Smooth muscle cell (in vitro differentiated cells): ENCODE results near the gene CAMK4. TPM values are rescaled to one million over a fixed set of nuclear protein-coding genes. Genes with fewer than 3 reads are reported as not detected.
A peak's percentile ranks its signal among the peaks of the same experiment; 100 is the strongest.

Source experiments
- DNase-seq: peaks from one replicate; lab custom pipeline; 2025; ENCODE audit not compliant: unreplicated experiment; lab: John Stamatoyannopoulos, UW
- H2AFZ ChIP-seq: fragments of 200-600 bp; sonication (generic); 2 replicates; pipeline ENCODE4 v1.6.0; 2016; ENCODE audit warnings: antibody characterized with exemption, low read depth, mild to moderate bottlenecking
- H3F3A ChIP-seq: fragments of 200-600 bp; sonication (generic); 2 replicates; pipeline ENCODE4 v1.6.0; 2017; ENCODE audit warnings: antibody characterized with exemption, low read depth
- H3K27ac ChIP-seq: fragments of 200-600 bp; sonication (generic); 2 replicates; pipeline ENCODE4 v1.5.1; 2016; ENCODE audit warnings: low read depth, mild to moderate bottlenecking
- H3K27me3 ChIP-seq: fragments of 200-600 bp; sonication (generic); 2 replicates; pipeline ENCODE4 v1.6.1; 2016; ENCODE audit warnings: low read depth, mild to moderate bottlenecking
- H3K36me3 ChIP-seq: fragments of 200-600 bp; sonication (generic); 2 replicates; pipeline ENCODE4 v1.5.1; 2016; ENCODE audit warnings: low read depth
- H3K4me1 ChIP-seq: fragments of 200-600 bp; sonication (generic); 2 replicates; pipeline ENCODE4 v1.5.1; 2016; ENCODE audit warnings: low read depth
- H3K4me2 ChIP-seq: fragments of 200-600 bp; sonication (generic); 2 replicates; pipeline ENCODE4 v1.6.0; 2016; ENCODE audit warnings: mild to moderate bottlenecking
- H3K4me3 ChIP-seq: fragments of 200-600 bp; sonication (generic); 2 replicates; pipeline ENCODE4 v1.5.1; 2016; ENCODE audit warnings: mild to moderate bottlenecking
- H3K79me2 ChIP-seq: fragments of 200-600 bp; sonication (generic); 2 replicates; pipeline ENCODE4 v1.6.0; 2016; ENCODE audit warnings: low read depth, mild to moderate bottlenecking
- H3K9ac ChIP-seq: fragments of 200-600 bp; sonication (generic); 2 replicates; pipeline ENCODE4 v1.6.0; 2016; ENCODE audit warnings: low read depth
- H3K9me3 ChIP-seq: fragments of 200-600 bp; sonication (generic); replicated peaks from 2 replicates; pipeline ENCODE4 v1.5.1; 2016; ENCODE audit warnings: low read depth
- H4K20me1 ChIP-seq: fragments of 200-600 bp; sonication (generic); 2 replicates; pipeline ENCODE4 v1.6.0; 2016; ENCODE audit warnings: low read depth
- WGBS: methylation state at CpG from one replicate; pipeline ENCODE4 v1.1.7; 2016; ENCODE audit warnings: low lambda C conversion rate; 5-methylcytosine and 5-hydroxymethylcytosine counted together
- polyA plus RNA-seq: library from polyadenylated mRNA; unstranded; fragments of >200 nt; fragmentation: Nextera tagmentation; extraction: Ambion mirVana; gene quantifications from 2 replicates; pipeline ENCODE4 v1.2.1, GENCODE V29; 2016
- total RNA-seq: library from RNA; depleted of rRNA; stranded (reverse); fragments of >200 nt; gene quantifications from 2 replicates; pipeline ENCODE4 v1.2.3, GENCODE V29; 2014
- TF ChIP-seq, protein P1 (sequence below): fragments of 200-600 bp; sonication (generic); IDR thresholded peaks from 2 replicates; pipeline ENCODE4 v1.5.1; 2017; ENCODE audit warnings: borderline replicate concordance, mild to moderate bottlenecking, antibody characterized with exemption; ENCODE audit not compliant: insufficient read depth, poor library complexity, severe bottlenecking

The CAMK4 gene
- total and polyA plus RNA-seq, 2 experiments from 2014 or later: 1.1 to 3.6 TPM

DNA sequence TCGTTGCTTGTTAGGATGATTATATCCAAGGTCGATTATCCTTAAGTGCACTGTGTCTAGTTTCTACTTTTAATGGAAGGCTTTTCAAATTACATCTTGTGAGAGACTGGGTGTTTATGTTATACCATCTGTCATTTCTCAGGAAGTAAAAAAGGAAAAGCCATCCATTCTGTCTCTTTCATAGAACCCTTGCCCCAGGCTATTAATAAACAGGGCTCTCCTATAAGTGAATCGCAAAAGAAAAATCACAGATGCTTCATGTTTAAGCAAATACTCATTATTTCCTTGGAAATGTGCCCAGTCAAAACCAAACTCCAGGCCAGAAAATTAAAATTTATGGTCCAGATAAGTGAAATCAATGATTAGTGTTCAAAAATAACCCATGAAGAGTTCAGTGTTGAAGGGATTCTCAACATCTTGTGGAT, 230.0 kb downstream of the CAMK4 start:
- DNase-seq: no peak
- H3F3A ChIP-seq: no peaks in the 10 kb centered on the region
- H4K20me1 ChIP-seq: no peaks in the 10 kb centered on the region
- no peak overlapping the region for H2AFZ ChIP-seq
- no peak overlapping the region for H3K4me3 ChIP-seq
- WGBS: 58% methylated on average over 3 of the region's 3 CpGs
- H3K27ac ChIP-seq: no peak overlapping the region
- H3K79me2 ChIP-seq: no peaks in the 10 kb centered on the region
- no peak overlapping the region for H3K4me2 ChIP-seq
- TF ChIP-seq, protein P1, sequence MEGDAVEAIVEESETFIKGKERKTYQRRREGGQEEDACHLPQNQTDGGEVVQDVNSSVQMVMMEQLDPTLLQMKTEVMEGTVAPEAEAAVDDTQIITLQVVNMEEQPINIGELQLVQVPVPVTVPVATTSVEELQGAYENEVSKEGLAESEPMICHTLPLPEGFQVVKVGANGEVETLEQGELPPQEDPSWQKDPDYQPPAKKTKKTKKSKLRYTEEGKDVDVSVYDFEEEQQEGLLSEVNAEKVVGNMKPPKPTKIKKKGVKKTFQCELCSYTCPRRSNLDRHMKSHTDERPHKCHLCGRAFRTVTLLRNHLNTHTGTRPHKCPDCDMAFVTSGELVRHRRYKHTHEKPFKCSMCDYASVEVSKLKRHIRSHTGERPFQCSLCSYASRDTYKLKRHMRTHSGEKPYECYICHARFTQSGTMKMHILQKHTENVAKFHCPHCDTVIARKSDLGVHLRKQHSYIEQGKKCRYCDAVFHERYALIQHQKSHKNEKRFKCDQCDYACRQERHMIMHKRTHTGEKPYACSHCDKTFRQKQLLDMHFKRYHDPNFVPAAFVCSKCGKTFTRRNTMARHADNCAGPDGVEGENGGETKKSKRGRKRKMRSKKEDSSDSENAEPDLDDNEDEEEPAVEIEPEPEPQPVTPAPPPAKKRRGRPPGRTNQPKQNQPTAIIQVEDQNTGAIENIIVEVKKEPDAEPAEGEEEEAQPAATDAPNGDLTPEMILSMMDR: no peak
- H3K9me3 ChIP-seq: no peaks in the 10 kb centered on the region
- H3K27me3 ChIP-seq: no peaks in the 10 kb centered on the region
- no peaks in the 10 kb centered on the region for H3K36me3 ChIP-seq
- H3K9ac ChIP-seq: no peak overlapping the region
- H3K4me1 ChIP-seq: no peaks in the 10 kb centered on the region

DNA sequence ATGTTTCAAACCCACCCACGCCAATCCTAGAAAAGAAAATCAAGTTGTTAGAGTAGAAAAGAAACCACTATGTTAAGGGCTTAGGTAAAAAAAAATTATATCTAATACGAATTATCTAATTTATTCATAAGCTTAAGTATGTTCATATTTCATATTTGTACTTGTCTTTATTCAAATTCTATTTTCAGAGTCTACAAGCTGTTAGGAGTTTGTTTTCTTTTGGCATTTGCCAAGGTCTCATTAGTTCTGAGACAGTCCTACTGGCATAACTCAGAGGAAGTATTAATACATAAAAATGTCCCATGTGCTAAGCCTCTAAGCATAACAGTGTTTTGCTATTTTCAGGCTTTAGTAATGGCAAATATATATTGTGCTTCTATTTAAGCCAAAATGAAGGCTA, 230.6 kb downstream of the CAMK4 start:
- Histone ChIP-seq H3K36me3 (no peaks in the 10 kb centered on the region), H3K4me2 (no peak overlapping the region)

DNA sequence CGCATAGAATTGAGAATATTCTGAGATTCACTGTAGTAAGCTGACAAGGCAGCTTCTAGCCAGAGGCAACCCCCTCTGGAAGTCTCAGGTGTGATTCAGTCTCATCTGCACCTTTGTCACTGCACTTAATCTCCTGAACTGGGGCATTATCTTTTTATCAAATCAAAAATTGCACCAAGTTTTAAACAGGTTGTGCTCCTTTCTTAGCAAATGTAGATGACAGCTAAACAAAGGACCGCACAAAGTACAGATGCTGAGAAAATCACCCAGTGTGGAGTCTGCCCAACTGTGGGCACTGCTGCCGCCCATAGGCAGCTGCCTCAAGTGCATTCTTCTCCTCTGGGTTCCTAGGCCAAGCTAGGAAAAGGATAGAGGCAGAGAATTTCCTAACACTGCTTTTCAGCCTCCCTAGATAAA, 237.1 kb downstream of the CAMK4 start:
- H2AFZ ChIP-seq: no peak overlapping the region
- H4K20me1 ChIP-seq: no peaks in the 10 kb centered on the region
- H3K79me2 ChIP-seq: no peaks in the 10 kb centered on the region
- no peak overlapping the region for H3K4me3 ChIP-seq
- H3K9ac ChIP-seq: no peak overlapping the region
- H3K36me3 ChIP-seq: no peaks in the 10 kb centered on the region
- H3K4me1 ChIP-seq: no peaks in the 10 kb centered on the region
- H3K27ac ChIP-seq: no peak overlapping the region
- TF ChIP-seq, protein P1: peak; percentile 35
- no peak for DNase-seq
- H3F3A ChIP-seq: no peaks in the 10 kb centered on the region
- WGBS: 41% methylated on average over 3 of the region's 3 CpGs
- no peak overlapping the region for H3K4me2 ChIP-seq
- H3K27me3 ChIP-seq: no peaks in the 10 kb centered on the region
- no peaks in the 10 kb centered on the region for H3K9me3 ChIP-seq

More for the DNA sequence above, 230.6 kb downstream of the CAMK4 start:
- Histone ChIP-seq H4K20me1 (no peaks in the 10 kb centered on the region), H3K9ac (no peak overlapping the region), H3K4me1 (no peaks in the 10 kb centered on the region), H3K27ac (no peak overlapping the region), H3K9me3 (no peaks in the 10 kb centered on the region), H3F3A (no peaks in the 10 kb centered on the region), H3K79me2 (no peaks in the 10 kb centered on the region), H3K27me3 (no peaks in the 10 kb centered on the region), H2AFZ (no peak overlapping the region), H3K4me3 (no peak overlapping the region)
- TF ChIP-seq, protein P1: no peak
- WGBS: 88% methylated on average over 2 of the region's 2 CpGs
- DNase-seq: no peak

DNA sequence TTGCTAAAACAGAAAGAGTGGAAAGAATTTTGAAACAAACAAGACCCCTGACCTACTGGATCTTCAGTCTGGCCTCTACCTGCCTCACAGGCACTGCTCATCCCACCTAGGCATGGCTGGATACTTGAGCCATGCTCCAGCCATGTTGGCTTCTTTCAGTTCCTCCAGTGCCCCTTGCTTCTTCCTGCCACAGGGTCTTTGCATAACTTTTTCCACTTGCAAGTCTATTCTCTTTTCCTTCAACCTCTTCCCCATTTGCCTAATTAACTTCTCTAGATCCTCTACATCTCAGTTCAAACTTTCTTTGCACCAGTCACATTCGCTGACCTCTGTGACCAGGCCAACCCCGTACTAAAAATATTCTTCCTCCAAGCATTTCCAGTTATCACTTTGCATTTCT, 237.8 kb downstream of the CAMK4 start:
- WGBS: 89% methylated on average over 2 of the region's 2 CpGs
- Histone ChIP-seq H3K4me3 (no peak overlapping the region), H3K79me2 (no peaks in the 10 kb centered on the region), H3K9me3 (no peaks in the 10 kb centered on the region), H3F3A (no peaks in the 10 kb centered on the region), H3K4me2 (no peak overlapping the region), H3K9ac (no peak overlapping the region), H3K27me3 (no peaks in the 10 kb centered on the region), H2AFZ (no peak overlapping the region), H3K4me1 (no peaks in the 10 kb centered on the region), H3K36me3 (no peaks in the 10 kb centered on the region), H4K20me1 (no peaks in the 10 kb centered on the region), H3K27ac (no peak overlapping the region)
- TF ChIP-seq, protein P1: no peak
- DNase-seq: no peak
